ENCODE results near the gene AHNAK2. TPM values are rescaled to one million over a fixed set of nuclear protein-coding genes. Genes with fewer than 3 reads are reported as not detected.

Gene AHNAK2
- total and polyA plus RNA-seq, 2 donors (not counting 1 experiment from before 2014, with no cell fraction given): not detected

- H3K27ac Mint-ChIP-seq: no peak overlapping the region
- Histone ChIP-seq H3K27ac (ENCODE audit: low read length in 2 of 2) (no peak overlapping the region), H2AFZ (ENCODE audit: insufficient read depth, low read depth, low read length, poor library complexity, severe bottlenecking) (no peak overlapping the region), H3K36me3 (replicated peaks in 1 of 2; ENCODE audit: control extremely low read depth in 1 of 2, control insufficient read depth in 1 of 2, extremely low read depth in 1 of 2, insufficient read depth in 2 of 2, low read length in 1 of 2) (no peaks in the 10 kb centered on the region), H3K4me3 (ENCODE audit: control extremely low read depth in 1 of 5, extremely low read depth in 1 of 5, insufficient read depth in 1 of 5, low read depth in 2 of 5, low read length in 4 of 5) (no peak overlapping the region), H4K20me1 (ENCODE audit: control insufficient read depth, insufficient read depth, low read length, poor library complexity, severe bottlenecking) (no peaks in the 10 kb centered on the region), H3K4me2 (replicated peaks; ENCODE audit: low read depth, low read length, poor library complexity, severe bottlenecking) (no peak overlapping the region), H3K4me1 (ENCODE audit: control insufficient read depth in 2 of 2, insufficient read depth in 2 of 2, low read length in 2 of 2) (no peaks in the 10 kb centered on the region), H3K9me3 (ENCODE audit: control extremely low read depth in 1 of 3, control insufficient read depth in 2 of 3, insufficient read depth in 1 of 3, low read length in 2 of 3) (no peaks in the 10 kb centered on the region), H3K27me3 (replicated peaks in 1 of 4; ENCODE audit: control extremely low read depth in 1 of 4, control insufficient read depth in 3 of 4, insufficient read depth in 4 of 4, low read length in 3 of 4) (peaks cover 0 to 7% (median 1%) of the 10 kb centered on the region in 4 experiments), H3K9ac (ENCODE audit: low read length) (no peak overlapping the region), H3K79me2 (ENCODE audit: control insufficient read depth, insufficient read depth, low read length) (no peaks in the 10 kb centered on the region)
- WGBS (ENCODE audit: insufficient coverage): 89% methylated on average over 7 of the region's 13 CpGs
- no peak for DNase-seq
- TF ChIP-seq CTCF (IDR thresholded peaks at IDR 0.05): no peak
- TF ChIP-seq EZH2 (IDR thresholded peaks at IDR 0.05; ENCODE audit: borderline replicate concordance, insufficient read depth, low read depth, low read length, poor library complexity, severe bottlenecking): no peak
- no peak overlapping the region for H3K4me3 Mint-ChIP-seq
- H3K27me3 Mint-ChIP-seq: peaks cover 12% of the 10 kb centered on the region
- no peak for ATAC-seq (ENCODE audit: low read depth)
- ChIA-PET CTCF (no interaction called here), POLR2A (no interaction called here)
- intact Hi-C loops (cut with micrococcal nuclease): no loop called here
- no peaks in the 10 kb centered on the region for H3K9me3 Mint-ChIP-seq (ENCODE audit: insufficient read depth)
- H3K4me1 Mint-ChIP-seq: no peaks in the 10 kb centered on the region
Observed at GRCh38 chr14:104954746-104955395, 23.3 kb downstream of the AHNAK2 start.

- TF ChIP-seq CTCF (IDR thresholded peaks at IDR 0.05) (no peak), EZH2 (IDR thresholded peaks at IDR 0.05; ENCODE audit: borderline replicate concordance, insufficient read depth, low read depth, low read length, poor library complexity, severe bottlenecking) (no peak)
- Histone ChIP-seq H3K4me1 (ENCODE audit: control insufficient read depth in 2 of 2, insufficient read depth in 2 of 2, low read length in 2 of 2) (no peaks in the 10 kb centered on the region), H2AFZ (ENCODE audit: insufficient read depth, low read depth, low read length, poor library complexity, severe bottlenecking) (no peak overlapping the region), H3K27ac (ENCODE audit: low read length in 2 of 2) (no peak overlapping the region), H3K36me3 (replicated peaks in 1 of 2; ENCODE audit: control extremely low read depth in 1 of 2, control insufficient read depth in 1 of 2, extremely low read depth in 1 of 2, insufficient read depth in 2 of 2, low read length in 1 of 2) (no peaks in the 10 kb centered on the region), H3K4me2 (replicated peaks; ENCODE audit: low read depth, low read length, poor library complexity, severe bottlenecking) (no peak overlapping the region), H3K4me3 (ENCODE audit: control extremely low read depth in 1 of 5, extremely low read depth in 1 of 5, insufficient read depth in 1 of 5, low read depth in 2 of 5, low read length in 4 of 5) (no peak overlapping the region), H3K79me2 (ENCODE audit: control insufficient read depth, insufficient read depth, low read length) (no peaks in the 10 kb centered on the region), H4K20me1 (ENCODE audit: control insufficient read depth, insufficient read depth, low read length, poor library complexity, severe bottlenecking) (no peaks in the 10 kb centered on the region), H3K9ac (ENCODE audit: low read length) (no peak overlapping the region), H3K9me3 (ENCODE audit: control extremely low read depth in 1 of 3, control insufficient read depth in 2 of 3, insufficient read depth in 1 of 3, low read length in 2 of 3) (no peaks in the 10 kb centered on the region), H3K27me3 (replicated peaks in 1 of 4; ENCODE audit: control extremely low read depth in 1 of 4, control insufficient read depth in 3 of 4, insufficient read depth in 4 of 4, low read length in 3 of 4) (peaks cover 0 to 7% (median 1%) of the 10 kb centered on the region in 4 experiments)
- 90% methylated on average over 26 of the region's 26 CpGs for WGBS (ENCODE audit: insufficient coverage)
- H3K9me3 Mint-ChIP-seq (ENCODE audit: insufficient read depth): no peaks in the 10 kb centered on the region
- H3K27me3 Mint-ChIP-seq: peaks cover 12% of the 10 kb centered on the region
- ChIA-PET POLR2A (no interaction called here), CTCF (no interaction called here)
- DNase-seq (no peak), ATAC-seq (ENCODE audit: low read depth) (no peak)
- H3K4me3 Mint-ChIP-seq: no peak overlapping the region
- intact Hi-C loops (cut with micrococcal nuclease): no loop called here
- H3K4me1 Mint-ChIP-seq: no peaks in the 10 kb centered on the region
- no peak overlapping the region for H3K27ac Mint-ChIP-seq
Observed at GRCh38 chr14:104953896-104954656, 24.1 kb downstream of the AHNAK2 start.
